ENCODE measurements around the gene POLR2M. TPM values are rescaled to one million over a fixed set of nuclear protein-coding genes. Genes with fewer than 3 reads are reported as not detected.

Gene POLR2M
- total RNA-seq, 6 experiments from 2014 or later, result 10.9 to 31.4 (median 19.7) TPM

DNA sequence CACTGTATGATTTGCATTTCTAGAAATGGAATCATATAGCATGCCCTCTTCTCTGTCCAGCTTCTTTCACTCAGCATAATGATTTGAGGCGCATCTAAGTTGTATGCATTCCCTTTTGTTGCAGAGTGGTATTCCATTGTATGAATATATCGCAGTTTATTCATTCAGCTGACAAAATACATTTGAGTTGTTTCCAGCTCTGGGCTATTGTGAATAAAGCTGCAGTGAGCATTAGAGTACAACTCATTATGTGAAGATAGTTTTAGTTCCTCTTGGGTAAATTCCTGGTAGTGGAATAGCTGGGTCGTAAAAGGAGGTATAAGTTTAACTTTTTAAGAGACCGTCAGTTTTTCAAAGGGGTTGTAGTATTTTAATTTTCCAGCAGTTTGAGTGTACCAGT is 38.5 kb upstream of the POLR2M start:
- no peaks in the 10 kb centered on the region for H3K9me3 ChIP-seq
- H3K36me3 ChIP-seq, result no peaks in the 10 kb centered on the region
- H3K27ac ChIP-seq, result no peak overlapping the region
- H3K4me3 ChIP-seq, result no peak overlapping the region
- DNase-seq, result no peak
- WGBS (ENCODE audit: insufficient coverage, low coverage, low lambda C conversion rate, missing lambda C conversion rate), result 89% methylated on average over 4 of the region's 4 CpGs
- no peaks in the 10 kb centered on the region for H3K27me3 ChIP-seq
- no peak for ATAC-seq
- intact Hi-C loops (cut with DNase I), result no loop called here
- peaks cover 0 to 14% (median 0%) of the 10 kb centered on the region in 4 donors for H3K4me1 ChIP-seq
- no peak for TF ChIP-seq POLR2A (IDR thresholded peaks at IDR 0.05)
- TF ChIP-seq, protein P1, sequence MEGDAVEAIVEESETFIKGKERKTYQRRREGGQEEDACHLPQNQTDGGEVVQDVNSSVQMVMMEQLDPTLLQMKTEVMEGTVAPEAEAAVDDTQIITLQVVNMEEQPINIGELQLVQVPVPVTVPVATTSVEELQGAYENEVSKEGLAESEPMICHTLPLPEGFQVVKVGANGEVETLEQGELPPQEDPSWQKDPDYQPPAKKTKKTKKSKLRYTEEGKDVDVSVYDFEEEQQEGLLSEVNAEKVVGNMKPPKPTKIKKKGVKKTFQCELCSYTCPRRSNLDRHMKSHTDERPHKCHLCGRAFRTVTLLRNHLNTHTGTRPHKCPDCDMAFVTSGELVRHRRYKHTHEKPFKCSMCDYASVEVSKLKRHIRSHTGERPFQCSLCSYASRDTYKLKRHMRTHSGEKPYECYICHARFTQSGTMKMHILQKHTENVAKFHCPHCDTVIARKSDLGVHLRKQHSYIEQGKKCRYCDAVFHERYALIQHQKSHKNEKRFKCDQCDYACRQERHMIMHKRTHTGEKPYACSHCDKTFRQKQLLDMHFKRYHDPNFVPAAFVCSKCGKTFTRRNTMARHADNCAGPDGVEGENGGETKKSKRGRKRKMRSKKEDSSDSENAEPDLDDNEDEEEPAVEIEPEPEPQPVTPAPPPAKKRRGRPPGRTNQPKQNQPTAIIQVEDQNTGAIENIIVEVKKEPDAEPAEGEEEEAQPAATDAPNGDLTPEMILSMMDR (IDR thresholded peaks at IDR 0.05), result no peak

GRCh38 chr15:57671636-57672035 is 34.9 kb upstream of the POLR2M start:
- H3K27me3 ChIP-seq, result no peaks in the 10 kb centered on the region
- H3K4me3 ChIP-seq, result no peak overlapping the region
- intact Hi-C loops (cut with DNase I), result loop anchor here in 1 of 2 donors (10.0 kb wide), 1 partner anchor 53 kb away; no protein-coding TSS in a partner anchor
- DNase-seq (no peak), ATAC-seq (no peak)
- TF ChIP-seq POLR2A (IDR thresholded peaks at IDR 0.05), result no peak
- TF ChIP-seq, protein P1 (IDR thresholded peaks at IDR 0.05), result no peak
- WGBS (ENCODE audit: insufficient coverage, low coverage, low lambda C conversion rate, missing lambda C conversion rate), result 0% methylated on average over 1 of the region's 1 CpG
- H3K27ac ChIP-seq, result no peak overlapping the region
- peaks cover 0 to 11% (median 0%) of the 10 kb centered on the region in 4 donors for H3K4me1 ChIP-seq
- no peaks in the 10 kb centered on the region for H3K9me3 ChIP-seq
- no peaks in the 10 kb centered on the region for H3K36me3 ChIP-seq

GRCh38 chr15:57675481-57676181 is 30.9 kb upstream of the POLR2M start:
- ATAC-seq, result no peak
- no peaks in the 10 kb centered on the region for H3K4me1 ChIP-seq
- no peak overlapping the region for H3K4me3 ChIP-seq
- no peaks in the 10 kb centered on the region for H3K27me3 ChIP-seq
- TF ChIP-seq POLR2A (IDR thresholded peaks at IDR 0.05), result no peak
- TF ChIP-seq, protein P1 (IDR thresholded peaks at IDR 0.05), result no peak
- H3K36me3 ChIP-seq, result no peaks in the 10 kb centered on the region
- H3K27ac ChIP-seq, result no peak overlapping the region
- no peaks in the 10 kb centered on the region for H3K9me3 ChIP-seq
- intact Hi-C loops (cut with DNase I), result loop anchor here in 1 of 2 donors (10.0 kb wide), 1 partner anchor 49 kb away; no protein-coding TSS in a partner anchor
- 71% methylated on average over 5 of the region's 9 CpGs for WGBS (ENCODE audit: insufficient coverage, low coverage, low lambda C conversion rate, missing lambda C conversion rate)
- DNase-seq, result no peak

GRCh38 chr15:57676585-57676984 is 29.9 kb upstream of the POLR2M start:
- no peaks in the 10 kb centered on the region for H3K27me3 ChIP-seq
- H3K27ac ChIP-seq, result no peak overlapping the region
- no peaks in the 10 kb centered on the region for H3K9me3 ChIP-seq
- H3K36me3 ChIP-seq, result no peaks in the 10 kb centered on the region
- intact Hi-C loops (cut with DNase I), result loop anchor here in 1 of 2 donors (10.0 kb wide), 1 partner anchor 48 kb away; no protein-coding TSS in a partner anchor
- H3K4me1 ChIP-seq, result no peaks in the 10 kb centered on the region
- 87% methylated on average over 5 of the region's 5 CpGs for WGBS (ENCODE audit: insufficient coverage, low coverage, low lambda C conversion rate, missing lambda C conversion rate)
- ATAC-seq, result no peak
- no peak for DNase-seq
- H3K4me3 ChIP-seq, result no peak overlapping the region
- TF ChIP-seq, protein P1 (IDR thresholded peaks at IDR 0.05), result no peak
- no peak for TF ChIP-seq POLR2A (IDR thresholded peaks at IDR 0.05)
